ENCODE data around the gene PLD4.
"Not testable (repeated sequence)": the region's sequence is repeated elsewhere in the genome, so short reads cannot be mapped to it uniquely, and the experiment has no call there.

- TF ChIP-seq, protein P1, sequence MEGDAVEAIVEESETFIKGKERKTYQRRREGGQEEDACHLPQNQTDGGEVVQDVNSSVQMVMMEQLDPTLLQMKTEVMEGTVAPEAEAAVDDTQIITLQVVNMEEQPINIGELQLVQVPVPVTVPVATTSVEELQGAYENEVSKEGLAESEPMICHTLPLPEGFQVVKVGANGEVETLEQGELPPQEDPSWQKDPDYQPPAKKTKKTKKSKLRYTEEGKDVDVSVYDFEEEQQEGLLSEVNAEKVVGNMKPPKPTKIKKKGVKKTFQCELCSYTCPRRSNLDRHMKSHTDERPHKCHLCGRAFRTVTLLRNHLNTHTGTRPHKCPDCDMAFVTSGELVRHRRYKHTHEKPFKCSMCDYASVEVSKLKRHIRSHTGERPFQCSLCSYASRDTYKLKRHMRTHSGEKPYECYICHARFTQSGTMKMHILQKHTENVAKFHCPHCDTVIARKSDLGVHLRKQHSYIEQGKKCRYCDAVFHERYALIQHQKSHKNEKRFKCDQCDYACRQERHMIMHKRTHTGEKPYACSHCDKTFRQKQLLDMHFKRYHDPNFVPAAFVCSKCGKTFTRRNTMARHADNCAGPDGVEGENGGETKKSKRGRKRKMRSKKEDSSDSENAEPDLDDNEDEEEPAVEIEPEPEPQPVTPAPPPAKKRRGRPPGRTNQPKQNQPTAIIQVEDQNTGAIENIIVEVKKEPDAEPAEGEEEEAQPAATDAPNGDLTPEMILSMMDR (IDR thresholded peaks at IDR 0.05): not testable (repeated sequence)
- TF ChIP-seq POLR2A (IDR thresholded peaks at IDR 0.05): not testable (repeated sequence)
Measured at GRCh38 chr14:104945266-104945665, 20.6 kb downstream of the PLD4 start.
